Muscle of leg (tissue), 11 donors: ENCODE measurements around the gene FBXO34. TPM values are rescaled to one million over a fixed set of nuclear protein-coding genes. Genes with fewer than 3 reads are reported as not detected.

ENCODE experiments used
- DNase-seq: peaks from one replicate; pipeline ENCODE4 v3.0.0; 2013
- H3K27ac ChIP-seq: one replicate; pipeline ENCODE4 v1.5.1; 2013; ENCODE audit warnings: mild to moderate bottlenecking, low read length, control low read depth
- H3K27me3 ChIP-seq: one replicate; pipeline ENCODE4 v1.6.1; 2013; ENCODE audit warnings: low read length; ENCODE audit not compliant: control insufficient read depth, insufficient read depth
- H3K36me3 ChIP-seq: one replicate; pipeline ENCODE4 v1.6.1; 2013; ENCODE audit warnings: low read length; ENCODE audit not compliant: control insufficient read depth, insufficient read depth
- H3K4me1 ChIP-seq: one replicate; pipeline ENCODE4 v1.6.1; 2013; ENCODE audit warnings: low read length; ENCODE audit not compliant: control insufficient read depth, insufficient read depth
- H3K4me3 ChIP-seq: one replicate; pipeline ENCODE4 v1.5.1; 2013; ENCODE audit warnings: low read length, control low read depth
- H3K9me3 ChIP-seq: replicated peaks from 2 replicates; pipeline ENCODE4 v1.6.1; 2013; ENCODE audit warnings: low read depth, low read length; ENCODE audit not compliant: control insufficient read depth
- WGBS: methylation state at CpG from one replicate; pipeline ENCODE4 v1.1.5; 2013; ENCODE audit warnings: missing lambda C conversion rate; ENCODE audit not compliant: insufficient coverage; 5-methylcytosine and 5-hydroxymethylcytosine counted together
- polyA plus RNA-seq, 8 donors: library from polyadenylated mRNA; unstranded; fragments of 120-200 nt; gene quantifications; one replicate each; pipeline versions ENCODE4 v1.2.1 to v1.2.3, GENCODE V29; 2013; ENCODE audit warnings: inconsistent platforms in 1 of 8, low replicate concordance in 1 of 8; ENCODE audit not compliant: insufficient read length in 8 of 8, insufficient read depth in 1 of 8
- total RNA-seq: library from RNA; stranded (reverse); fragments of 120-200 nt; gene quantifications from one replicate; pipeline ENCODE4 v1.2.4, GENCODE V29; 2013

The FBXO34 gene
- total and polyA plus RNA-seq, 9 donors, result 14.9 to 21.6 (median 16.8) TPM

DNA sequence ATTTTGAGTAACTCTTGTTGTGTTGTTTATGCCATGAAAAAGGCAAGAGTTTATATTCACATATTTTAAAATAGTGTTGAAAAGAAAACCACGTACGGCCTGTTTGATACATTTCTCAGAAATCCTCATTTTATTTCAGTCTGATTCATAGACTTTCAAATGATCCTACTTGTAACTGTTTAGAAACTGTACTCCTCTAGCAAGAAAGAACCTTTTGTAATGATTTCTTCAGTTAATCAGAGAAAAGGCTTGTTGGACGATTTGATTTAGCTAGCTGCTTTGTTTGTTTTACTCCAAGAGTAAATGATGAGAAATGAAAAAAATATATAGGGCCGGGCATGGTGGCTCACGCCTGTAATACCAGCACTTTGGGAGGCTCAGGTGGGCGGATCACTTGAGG, 17.2 kb downstream of the FBXO34 start:
- no peaks in the 10 kb centered on the region for H3K4me1 ChIP-seq
- no peaks in the 10 kb centered on the region for H3K9me3 ChIP-seq
- no peak overlapping the region for H3K27ac ChIP-seq
- 89% methylated on average over 3 of the region's 6 CpGs for WGBS
- DNase-seq, result no peak
- H3K27me3 ChIP-seq, result no peaks in the 10 kb centered on the region
- no peak overlapping the region for H3K4me3 ChIP-seq
- no peaks in the 10 kb centered on the region for H3K36me3 ChIP-seq

DNA sequence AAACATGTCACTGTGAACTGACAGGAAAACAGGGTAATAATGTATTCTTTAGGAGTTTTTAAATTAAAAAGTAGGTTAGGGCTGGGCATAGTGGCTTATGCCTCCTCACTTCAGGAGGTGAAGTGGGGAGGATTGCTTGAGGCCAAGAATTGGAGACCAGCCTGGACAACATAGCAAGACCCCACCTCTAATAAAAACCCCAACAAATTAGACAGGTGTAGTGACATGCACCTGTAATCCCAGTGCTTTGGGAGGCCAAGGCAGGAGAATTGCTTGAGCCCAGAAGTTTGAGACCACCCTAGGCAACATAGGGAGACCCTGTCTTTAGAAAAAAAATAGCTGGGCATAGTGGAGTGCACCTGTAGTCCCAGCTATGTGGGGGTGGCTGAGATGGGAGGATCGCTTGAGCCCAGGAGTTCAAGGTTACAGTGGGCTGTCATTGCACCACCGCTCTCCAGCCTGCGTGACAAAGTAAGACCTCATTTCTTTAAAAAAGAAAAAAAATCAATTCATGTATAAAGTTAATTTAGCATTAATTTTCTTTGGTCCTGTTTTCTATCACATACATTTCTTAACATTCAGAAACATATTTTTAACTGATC, 20.4 kb downstream of the FBXO34 start:
- Histone ChIP-seq H3K36me3 (no peaks in the 10 kb centered on the region), H3K27ac (no peak overlapping the region), H3K4me3 (no peak overlapping the region), H3K27me3 (no peaks in the 10 kb centered on the region), H3K9me3 (no peaks in the 10 kb centered on the region), H3K4me1 (no peaks in the 10 kb centered on the region)
- no CpG with 5 or more reads among the region's 3 CpGs for WGBS
- DNase-seq, result no peak

DNA sequence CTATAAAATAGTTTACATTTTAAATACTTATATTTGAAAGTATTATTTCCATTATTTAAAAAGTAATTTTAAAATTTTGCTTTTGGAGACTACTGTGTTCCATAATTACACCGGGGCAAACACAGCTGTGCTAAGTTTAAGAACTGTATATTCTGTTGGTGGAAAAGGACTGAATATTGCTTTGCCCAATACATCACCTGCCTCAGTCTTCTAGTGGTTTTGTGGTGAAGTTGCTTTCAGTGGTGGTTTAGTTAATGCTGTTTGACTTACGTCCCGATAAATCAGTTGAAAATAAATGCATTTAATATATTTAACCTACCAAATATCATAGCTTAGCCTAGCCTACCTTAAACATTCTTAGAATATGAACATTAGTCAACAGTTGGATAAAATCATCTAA, 23.4 kb downstream of the FBXO34 start:
- DNase-seq, result no peak
- Histone ChIP-seq H3K4me1 (no peaks in the 10 kb centered on the region), H3K36me3 (peaks cover 6% of the 10 kb centered on the region), H3K27me3 (no peaks in the 10 kb centered on the region), H3K4me3 (no peak overlapping the region), H3K9me3 (no peaks in the 10 kb centered on the region), H3K27ac (no peak overlapping the region)
- WGBS, result no CpG with 5 or more reads among the region's 3 CpGs

DNA sequence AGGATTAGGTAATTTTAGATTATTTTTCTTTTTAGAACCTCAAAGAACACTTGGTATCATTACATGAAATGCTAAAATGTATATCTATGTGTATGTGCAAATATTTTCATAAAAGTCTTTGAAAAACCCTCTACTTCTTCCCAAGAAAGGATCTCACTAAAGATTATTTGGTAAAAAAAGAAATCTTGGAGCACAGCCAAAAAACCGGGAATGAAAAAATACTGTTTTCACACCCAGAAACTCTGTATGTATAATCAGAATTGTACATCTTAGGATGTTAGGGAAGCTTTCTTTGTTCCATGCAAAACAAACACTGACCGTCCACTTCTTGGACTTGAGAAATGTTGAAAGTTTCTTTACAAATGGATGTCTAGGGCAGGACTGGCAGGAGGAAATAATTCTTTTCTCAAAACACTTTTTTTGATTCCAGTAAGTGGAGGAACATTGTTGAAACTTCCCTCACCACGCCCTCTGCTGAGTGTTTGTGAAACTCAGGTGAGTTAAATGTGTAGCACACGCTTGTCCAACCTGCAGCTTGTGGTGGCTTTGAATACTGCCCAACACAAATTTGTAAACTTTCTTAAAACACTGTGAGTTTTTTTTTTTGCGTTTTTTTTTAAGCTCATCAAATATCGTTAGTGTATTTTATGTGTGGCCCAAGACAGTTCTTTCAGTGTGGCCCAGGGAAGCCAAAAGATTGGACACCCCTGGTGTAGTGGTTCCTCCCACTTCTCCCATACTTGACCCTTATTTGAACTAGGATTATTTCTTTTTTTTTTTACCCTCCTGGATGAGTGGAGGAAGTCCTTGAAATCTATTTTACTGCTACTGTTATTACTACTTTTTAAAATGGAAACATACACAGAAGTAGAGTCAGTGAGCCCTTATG, 26.6 kb downstream of the FBXO34 start:
- WGBS, result no CpG with 5 or more reads among the region's 6 CpGs
- H3K36me3 ChIP-seq, result peaks cover 6% of the 10 kb centered on the region
- DNase-seq, result no peak
- no peaks in the 10 kb centered on the region for H3K27me3 ChIP-seq
- no peaks in the 10 kb centered on the region for H3K9me3 ChIP-seq
- no peaks in the 10 kb centered on the region for H3K4me1 ChIP-seq
- H3K27ac ChIP-seq, result no peak overlapping the region
- H3K4me3 ChIP-seq, result no peak overlapping the region

DNA sequence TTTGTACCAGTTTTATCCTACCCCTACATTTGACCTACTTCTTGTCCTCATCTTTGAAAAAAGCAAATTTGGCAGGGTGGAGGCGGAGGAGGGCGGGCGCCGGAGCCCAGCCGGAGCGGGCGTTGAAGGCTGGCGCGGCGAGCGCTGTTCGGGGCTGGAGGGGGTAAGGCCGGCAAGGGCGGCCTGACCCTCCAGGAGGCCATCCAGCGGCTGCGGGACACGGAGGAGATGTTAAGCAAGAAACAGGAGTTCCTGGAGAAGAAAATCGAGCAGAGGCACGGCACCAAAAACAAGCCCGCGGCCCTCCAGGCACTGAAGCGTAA, 27.2 kb downstream of the FBXO34 start:
- Histone ChIP-seq H3K4me1 (no peaks in the 10 kb centered on the region), H3K27me3 (no peaks in the 10 kb centered on the region), H3K4me3 (no peak overlapping the region), H3K36me3 (peaks cover 6% of the 10 kb centered on the region), H3K9me3 (no peaks in the 10 kb centered on the region), H3K27ac (no peak overlapping the region)
- DNase-seq, result no peak
- 94% methylated on average over 22 of the region's 22 CpGs for WGBS

DNA sequence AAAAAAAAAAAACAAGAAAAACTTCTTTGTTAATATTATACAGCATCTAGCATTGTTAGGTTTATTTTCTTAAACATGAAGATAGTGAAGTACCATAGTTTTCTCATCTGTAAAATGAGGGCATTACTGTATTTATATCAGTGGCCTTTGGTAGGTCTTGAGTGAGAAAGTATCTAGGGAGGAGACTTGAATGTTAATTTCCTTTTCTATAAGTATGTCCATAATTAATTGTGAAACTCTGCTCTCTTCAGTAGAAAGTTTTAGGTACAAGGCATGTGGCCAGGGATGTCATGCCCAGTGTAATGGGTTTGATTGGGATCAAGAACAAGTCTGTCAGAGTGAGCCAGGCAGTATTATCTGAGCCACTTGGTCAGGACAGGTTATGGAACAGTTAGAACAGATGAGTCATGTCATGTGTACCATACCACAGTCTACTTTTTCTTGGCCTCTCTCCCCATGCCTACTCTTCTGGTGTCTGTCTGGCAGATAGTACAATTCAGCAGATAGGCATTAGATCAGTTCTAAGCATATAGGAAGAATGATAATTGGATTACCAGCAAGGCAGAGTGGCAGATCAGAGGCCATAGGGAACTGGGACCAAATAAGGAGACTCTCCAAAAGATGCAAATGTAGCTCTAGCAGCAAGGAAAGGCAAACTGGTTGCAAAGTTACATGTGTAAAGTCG, 30.4 kb downstream of the FBXO34 start:
- peaks cover 6% of the 10 kb centered on the region for H3K36me3 ChIP-seq
- H3K4me1 ChIP-seq, result peaks cover 3% of the 10 kb centered on the region
- DNase-seq, result peak; percentile 10
- no peaks in the 10 kb centered on the region for H3K27me3 ChIP-seq
- no peak overlapping the region for H3K4me3 ChIP-seq
- H3K9me3 ChIP-seq, result no peaks in the 10 kb centered on the region
- WGBS, result 80% methylated on average over 1 of the region's 1 CpG
- H3K27ac ChIP-seq, result no peak overlapping the region

DNA sequence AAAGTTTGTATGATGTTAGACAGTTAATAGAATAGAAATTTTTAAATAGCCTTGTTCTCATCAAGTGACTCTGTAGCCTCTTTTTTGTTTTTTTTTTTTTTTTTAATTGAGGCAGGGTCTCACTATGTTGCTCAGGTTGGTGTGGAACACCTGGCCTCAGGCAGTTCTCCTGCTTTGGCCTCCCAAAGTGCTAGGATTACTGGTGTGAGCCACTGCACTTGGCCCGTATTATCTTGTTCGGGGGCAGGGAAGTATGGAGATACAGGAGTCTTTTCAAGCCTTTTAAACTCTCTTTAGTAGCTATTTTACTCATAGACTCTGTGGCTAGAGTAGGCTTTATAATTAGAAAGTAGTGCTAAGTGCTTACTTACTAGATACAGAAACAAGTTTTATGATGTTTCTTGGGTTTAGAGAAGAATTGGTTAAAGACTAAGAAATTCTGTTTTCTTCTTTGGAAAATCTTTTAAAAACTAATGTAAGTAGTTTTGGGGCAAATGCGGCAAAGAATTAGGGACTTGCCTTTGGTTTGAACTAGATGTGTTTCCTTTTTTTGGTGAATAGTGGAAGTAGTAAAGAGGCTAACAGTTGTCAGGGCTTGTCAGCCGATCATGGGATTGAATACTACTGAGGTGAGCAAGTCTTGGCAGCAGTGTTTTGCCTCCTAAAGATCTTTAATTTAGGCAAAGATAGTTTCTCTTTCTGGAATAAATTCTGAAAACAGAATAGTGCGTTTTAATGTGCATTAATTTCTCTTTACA, 31.3 kb downstream of the FBXO34 start:
- Histone ChIP-seq H3K4me1 (peaks cover 3% of the 10 kb centered on the region), H3K27ac (no peak overlapping the region), H3K36me3 (peaks cover 6% of the 10 kb centered on the region), H3K27me3 (no peaks in the 10 kb centered on the region), H3K9me3 (no peaks in the 10 kb centered on the region), H3K4me3 (no peak overlapping the region)
- DNase-seq, result peak; percentile 22
- WGBS, result 100% methylated on average over 1 of the region's 5 CpGs

DNA sequence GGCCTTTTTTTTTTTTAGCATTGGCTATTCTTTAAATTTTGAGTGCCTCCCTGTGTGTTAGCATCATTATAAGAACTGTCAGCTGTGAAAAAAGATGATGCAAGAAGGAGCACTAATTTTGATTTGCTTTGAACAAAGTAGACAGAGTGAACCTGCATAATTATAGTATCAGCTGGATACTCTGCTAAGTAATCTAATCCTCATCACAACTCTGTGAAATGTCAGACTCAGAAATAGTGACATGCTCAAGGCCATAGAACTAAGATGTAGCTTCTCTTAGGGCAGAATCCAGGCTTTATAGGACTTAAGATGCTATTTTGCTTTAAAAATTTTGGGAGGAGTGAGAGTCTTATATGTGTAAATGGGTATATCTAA, 31.9 kb downstream of the FBXO34 start:
- H3K4me3 ChIP-seq, result no peak overlapping the region
- no peak for DNase-seq
- H3K36me3 ChIP-seq, result peaks cover 6% of the 10 kb centered on the region
- H3K27ac ChIP-seq, result no peak overlapping the region
- H3K4me1 ChIP-seq, result peaks cover 3% of the 10 kb centered on the region
- H3K27me3 ChIP-seq, result no peaks in the 10 kb centered on the region
- H3K9me3 ChIP-seq, result no peaks in the 10 kb centered on the region

DNA sequence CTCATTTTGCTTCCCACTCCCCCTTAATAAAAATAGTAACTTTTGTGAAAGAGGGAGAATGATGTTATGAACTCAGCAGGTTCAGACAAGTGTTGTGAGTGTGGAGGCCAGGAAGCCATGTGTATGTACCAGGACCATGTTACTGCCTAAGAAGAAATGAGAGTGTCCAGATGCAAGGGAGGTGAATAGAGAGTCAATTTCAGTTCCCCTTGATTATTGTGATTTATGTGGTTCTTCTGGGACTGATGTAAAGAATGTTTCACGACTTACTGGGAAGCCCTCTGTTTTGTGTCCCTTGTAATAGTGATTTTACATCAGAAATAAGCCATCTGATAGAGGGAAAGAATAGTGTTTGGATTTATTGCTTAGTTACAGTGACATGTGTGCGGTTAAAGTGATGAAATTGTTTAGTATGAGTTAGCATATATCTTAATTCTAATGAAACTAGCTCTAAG, 32.5 kb downstream of the FBXO34 start:
- DNase-seq, result peak; percentile 25
- H3K36me3 ChIP-seq, result peaks cover 4% of the 10 kb centered on the region
- H3K9me3 ChIP-seq, result no peaks in the 10 kb centered on the region
- no peaks in the 10 kb centered on the region for H3K27me3 ChIP-seq
- peaks cover 3% of the 10 kb centered on the region for H3K4me1 ChIP-seq
- H3K4me3 ChIP-seq, result no peak overlapping the region
- no CpG with 5 or more reads among the region's 2 CpGs for WGBS
- peak overlapping the region; percentile 42 for H3K27ac ChIP-seq
